Loucy (cell line): ENCODE measurements around the gene SPAST.

Experiments
- EZH2phosphoT487 ChIP-seq: fragments of 200-600 bp; IDR thresholded peaks from 2 replicates; pipeline ENCODE4 v1.6.1; 2018; ENCODE audit warnings: antibody characterized with exemption, mild to moderate bottlenecking, moderate library complexity, borderline replicate concordance
- TF ChIP-seq, protein P1 (sequence below): fragments of 200-600 bp; sonication (generic); conservative IDR thresholded peaks from 2 replicates; pipeline ENCODE4 v1.5.1; 2014; ENCODE audit warnings: mild to moderate bottlenecking, antibody characterized with exemption, low read length

DNA sequence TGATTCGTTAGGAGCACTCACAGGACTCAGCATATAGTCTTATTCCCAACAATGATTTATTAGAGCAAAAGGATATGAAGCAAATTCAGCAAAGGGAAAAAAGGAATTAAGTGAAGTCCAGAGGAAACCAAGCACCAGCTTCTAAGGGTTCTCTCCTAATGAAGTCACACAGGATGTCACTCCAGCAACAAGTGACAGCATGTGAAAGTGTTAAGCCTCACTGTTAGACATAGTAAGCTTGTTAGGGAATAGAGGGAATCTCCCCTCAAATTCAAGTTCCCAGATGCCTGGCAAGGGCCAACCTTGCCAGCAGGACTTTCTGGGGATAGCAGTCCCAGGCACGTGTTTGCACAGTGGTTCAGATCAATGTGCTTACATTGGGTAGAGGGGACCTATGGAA is 97.9 kb downstream of the SPAST start:
- TF ChIP-seq, protein P1, sequence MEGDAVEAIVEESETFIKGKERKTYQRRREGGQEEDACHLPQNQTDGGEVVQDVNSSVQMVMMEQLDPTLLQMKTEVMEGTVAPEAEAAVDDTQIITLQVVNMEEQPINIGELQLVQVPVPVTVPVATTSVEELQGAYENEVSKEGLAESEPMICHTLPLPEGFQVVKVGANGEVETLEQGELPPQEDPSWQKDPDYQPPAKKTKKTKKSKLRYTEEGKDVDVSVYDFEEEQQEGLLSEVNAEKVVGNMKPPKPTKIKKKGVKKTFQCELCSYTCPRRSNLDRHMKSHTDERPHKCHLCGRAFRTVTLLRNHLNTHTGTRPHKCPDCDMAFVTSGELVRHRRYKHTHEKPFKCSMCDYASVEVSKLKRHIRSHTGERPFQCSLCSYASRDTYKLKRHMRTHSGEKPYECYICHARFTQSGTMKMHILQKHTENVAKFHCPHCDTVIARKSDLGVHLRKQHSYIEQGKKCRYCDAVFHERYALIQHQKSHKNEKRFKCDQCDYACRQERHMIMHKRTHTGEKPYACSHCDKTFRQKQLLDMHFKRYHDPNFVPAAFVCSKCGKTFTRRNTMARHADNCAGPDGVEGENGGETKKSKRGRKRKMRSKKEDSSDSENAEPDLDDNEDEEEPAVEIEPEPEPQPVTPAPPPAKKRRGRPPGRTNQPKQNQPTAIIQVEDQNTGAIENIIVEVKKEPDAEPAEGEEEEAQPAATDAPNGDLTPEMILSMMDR: no peak
- no peak for TF ChIP-seq EZH2phosphoT487
